Activated T-helper 1 cell treated with Interleukin-2 at 50 U/mL for 16 hours (primary cell): ENCODE measurements around the gene TTLL6.
"Not testable (repeated sequence)": the region's sequence is repeated elsewhere in the genome, so short reads cannot be mapped to it uniquely, and the experiment has no call there.

Source experiments
- DNase-seq: peaks from one replicate; pipeline ENCODE4 v3.0.0-alpha.2; 2020; ENCODE audit warnings: low read depth

TTLL6 gene

GRCh38 chr17:48815311-48815710 lies 1.7 kb downstream of the TTLL6 start:
- DNase-seq: no peak

GRCh38 chr17:48814504-48814903 lies 2.5 kb downstream of the TTLL6 start:
- peak; percentile 39 for DNase-seq

- no peak for DNase-seq
Observed at GRCh38 chr17:48812001-48812400, 5.0 kb downstream of the TTLL6 start.

- no peak for DNase-seq
Observed at GRCh38 chr17:48809182-48809581, 7.8 kb downstream of the TTLL6 start.

- DNase-seq: peak; percentile 35
Observed at GRCh38 chr17:48804936-48805411, 12.1 kb downstream of the TTLL6 start.

- no peak for DNase-seq
Observed at GRCh38 chr17:48800626-48801217, 16.3 kb downstream of the TTLL6 start.

GRCh38 chr17:48799069-48799723 lies 17.8 kb downstream of the TTLL6 start:
- DNase-seq: no peak

- DNase-seq: not testable (repeated sequence)
Observed at GRCh38 chr17:48796163-48796522, 20.9 kb downstream of the TTLL6 start.

- DNase-seq: no peak
Observed at GRCh38 chr17:48795444-48796162, 21.4 kb downstream of the TTLL6 start.

- DNase-seq: no peak
Observed at GRCh38 chr17:48792033-48792798, 24.8 kb downstream of the TTLL6 start.

- DNase-seq: no peak
Observed at GRCh38 chr17:48791128-48792032, 25.6 kb downstream of the TTLL6 start.

- no peak for DNase-seq
Observed at GRCh38 chr17:48790607-48791127, 26.4 kb downstream of the TTLL6 start.

GRCh38 chr17:48787828-48788227 lies 29.2 kb downstream of the TTLL6 start:
- DNase-seq: no peak

- DNase-seq: no peak
Observed at GRCh38 chr17:48779421-48779820, 37.6 kb downstream of the TTLL6 start.

- DNase-seq: no peak
Observed at GRCh38 chr17:48776602-48777001, 40.4 kb downstream of the TTLL6 start.

GRCh38 chr17:48773245-48773644 lies 43.8 kb downstream of the TTLL6 start:
- DNase-seq: no peak

- no peak for DNase-seq
Observed at GRCh38 chr17:48770954-48771353, 46.1 kb downstream of the TTLL6 start.

GRCh38 chr17:48769009-48769675 lies 47.9 kb downstream of the TTLL6 start:
- no peak for DNase-seq

- DNase-seq: no peak
Observed at GRCh38 chr17:48767263-48767774, 49.7 kb downstream of the TTLL6 start.

- no peak for DNase-seq
Observed at GRCh38 chr17:48761114-48761513, 55.9 kb downstream of the TTLL6 start.
